GM19025 (cell line): ENCODE measurements around the gene PROSER3.

Experiments used
- ATAC-seq: cut with Tn5 transposase; IDR thresholded peaks from one replicate; pipeline ENCODE4 v1.9.1; 2021; ENCODE audit warnings: mild to moderate bottlenecking, low read depth, moderate library complexity; ENCODE audit not compliant: unreplicated experiment

PROSER3 gene

DNA sequence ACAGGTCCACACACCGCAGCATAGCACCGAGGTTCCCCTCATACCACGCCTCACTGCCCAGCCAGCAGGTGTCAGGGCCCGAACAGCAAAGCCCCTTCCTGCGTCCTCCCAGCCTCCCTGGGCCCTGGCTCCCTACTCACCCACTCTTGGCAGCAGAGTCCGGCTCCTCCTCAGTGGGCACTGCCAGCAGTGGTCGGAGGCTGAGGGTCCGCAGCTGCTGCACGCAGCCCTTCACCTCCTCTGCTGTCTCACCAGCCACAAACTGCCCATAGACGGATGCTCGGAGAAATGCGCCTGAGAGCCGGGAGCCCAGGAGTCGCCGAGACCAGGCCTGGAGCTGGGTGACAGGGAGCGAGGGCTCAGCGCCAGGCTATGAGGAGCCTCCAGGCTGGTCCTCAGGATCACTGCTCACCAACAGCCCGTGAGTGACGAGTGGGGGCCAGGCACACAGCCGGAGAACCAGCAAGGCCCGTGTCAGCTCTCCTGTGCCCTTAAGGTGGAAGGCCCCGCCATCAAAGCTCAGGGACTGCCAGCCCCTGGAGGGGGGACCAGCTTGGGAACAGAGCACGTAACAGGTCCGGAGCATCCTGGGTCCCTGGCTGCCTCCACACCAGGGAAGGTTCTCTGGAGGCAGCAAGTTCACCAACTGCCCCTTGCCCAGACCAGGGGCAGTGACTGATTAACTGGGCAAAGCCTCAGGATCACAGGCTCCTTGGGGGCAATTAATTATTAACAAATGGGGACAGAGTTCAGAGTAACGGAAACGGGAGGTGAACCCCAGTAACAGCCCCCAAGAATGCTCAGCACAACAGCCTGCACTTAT, 54.5 kb downstream of the PROSER3 start, which contains the start of gene PRODH2:
TSS of gene PRODH2 (minus strand) at position 626 of the 823 bp plus-strand sequence. CDS start at position 586, 40 bp downstream.
- no peak for ATAC-seq

DNA sequence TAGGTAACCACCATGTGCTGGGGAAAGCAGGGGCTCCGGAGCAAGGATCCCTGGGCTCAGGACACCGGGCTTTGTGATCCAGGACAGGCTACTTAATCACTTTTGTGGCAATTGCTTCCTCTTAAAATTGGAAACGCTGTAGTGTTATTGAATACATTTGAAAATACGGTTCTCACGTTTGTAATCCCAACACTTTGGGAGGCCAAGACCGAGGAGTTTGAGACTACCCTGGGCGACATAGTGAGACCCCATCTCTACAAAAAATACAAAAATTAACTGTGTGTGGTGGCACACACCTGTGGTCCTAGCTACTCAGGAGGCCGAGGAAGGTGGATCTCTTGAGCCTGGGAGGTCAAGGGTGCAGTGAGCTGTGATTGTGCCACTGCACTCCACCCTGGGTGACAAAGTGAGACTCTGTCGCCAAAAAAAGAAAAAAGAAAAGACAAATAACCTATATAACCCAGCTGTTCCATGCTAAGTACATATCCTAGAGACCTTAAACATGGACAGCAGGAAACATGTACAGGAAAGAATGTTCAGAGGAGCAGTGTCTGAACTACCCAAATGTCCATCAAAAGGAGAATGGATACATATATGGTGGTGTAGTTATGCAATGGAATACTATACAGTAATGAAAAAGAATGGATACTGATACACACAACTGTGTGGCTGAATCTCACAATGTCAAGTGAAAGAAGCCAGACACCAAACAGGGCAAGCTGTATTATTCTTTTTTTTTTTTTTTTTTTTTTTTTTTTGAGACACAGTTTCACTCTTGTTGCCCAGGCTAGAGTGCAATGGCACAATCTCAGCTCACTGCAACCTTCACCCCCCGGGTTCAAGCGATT, 55.3 kb downstream of the PROSER3 start:
- ATAC-seq: no peak

DNA sequence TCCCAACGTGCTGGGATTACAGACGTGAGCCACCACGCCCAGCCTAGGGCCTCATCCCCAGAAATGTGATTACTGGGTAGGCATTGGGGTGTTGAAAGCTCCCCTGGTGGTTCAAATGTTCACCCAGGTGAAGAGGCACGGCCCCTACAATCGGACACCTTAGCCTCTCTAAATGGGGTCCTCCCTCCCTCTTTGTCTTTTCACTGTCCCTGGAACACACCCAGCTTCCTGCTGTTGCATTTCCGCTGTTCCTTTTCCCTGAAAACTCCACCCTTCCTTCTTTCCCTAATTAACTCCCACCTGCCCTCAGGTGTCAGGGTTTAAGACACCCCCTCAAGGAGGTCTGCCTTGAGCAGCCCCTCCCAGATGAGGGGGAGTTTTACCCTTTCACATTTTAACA, 58.3 kb downstream of the PROSER3 start:
- no peak for ATAC-seq

DNA sequence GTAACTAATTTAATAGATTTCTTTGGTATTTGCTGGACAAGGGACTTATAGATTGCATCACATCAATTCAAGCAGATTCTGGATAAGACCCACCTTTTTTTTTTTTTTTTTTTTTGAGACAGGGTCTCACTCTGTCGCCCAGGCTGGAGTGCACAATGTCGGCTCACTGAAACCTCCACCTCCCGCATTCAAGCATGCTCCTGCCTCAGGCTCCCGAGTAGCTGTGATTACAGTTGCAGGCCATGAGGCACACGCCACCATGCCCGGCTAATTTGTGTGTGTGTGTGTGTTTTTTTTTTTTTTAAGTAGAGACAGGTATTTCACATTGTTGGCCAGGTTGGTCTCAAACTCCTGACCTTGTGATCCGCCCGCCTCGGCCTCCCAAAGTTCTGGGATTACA, 58.9 kb downstream of the PROSER3 start:
- ATAC-seq: no peak

DNA sequence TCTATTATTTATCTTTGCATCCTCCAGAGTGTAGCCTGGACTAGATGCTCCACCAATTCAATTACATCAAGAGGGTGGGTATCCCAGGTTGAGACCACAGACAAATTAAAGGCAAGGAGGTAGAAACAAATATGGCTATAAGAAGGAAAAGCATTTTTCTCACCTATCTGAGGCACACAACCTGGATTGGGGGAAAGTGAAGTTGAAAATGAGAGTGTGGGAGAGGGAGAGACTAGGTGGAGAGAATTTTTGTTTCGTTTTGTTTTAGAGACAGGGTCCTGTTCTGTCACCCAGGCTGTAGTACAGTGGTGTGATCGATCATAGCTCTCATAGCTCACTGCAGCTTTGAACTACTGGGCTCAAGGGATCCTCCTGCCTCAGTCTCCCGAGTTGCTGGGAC, 60.5 kb downstream of the PROSER3 start:
- ATAC-seq: no peak
